Hepatocyte (in vitro differentiated cells): Measurements from ENCODE around the gene PTGES3L. TPM values are rescaled to one million over a fixed set of nuclear protein-coding genes. Genes with fewer than 3 reads are reported as not detected.

ENCODE experiments used
- DNase-seq: peaks from one replicate; pipeline ENCODE4 v3.0.0-alpha.2; 2016; ENCODE audit warnings: low spot score
- H2AFZ ChIP-seq: fragments of 200-600 bp; sonication (generic); 2 replicates; pipeline ENCODE4 v1.6.0; 2016; ENCODE audit warnings: antibody characterized with exemption, mild to moderate bottlenecking
- H3K27ac ChIP-seq: fragments of 200-600 bp; sonication (generic); 2 replicates; pipeline ENCODE4 v1.5.1; 2016; ENCODE audit warnings: mild to moderate bottlenecking
- H3K27me3 ChIP-seq: fragments of 200-600 bp; sonication (generic); 2 replicates; pipeline ENCODE4 v1.6.1; 2016
- H3K36me3 ChIP-seq: fragments of 200-600 bp; sonication (generic); replicated peaks from 2 replicates; pipeline ENCODE4 v1.5.1; 2016; ENCODE audit warnings: low read depth; ENCODE audit not compliant: insufficient read depth
- H3K4me1 ChIP-seq: fragments of 200-600 bp; sonication (generic); 2 replicates; pipeline ENCODE4 v1.5.1; 2016; ENCODE audit warnings: mild to moderate bottlenecking, moderate library complexity; ENCODE audit not compliant: insufficient read depth
- H3K4me2 ChIP-seq: fragments of 200-600 bp; sonication (generic); 2 replicates; pipeline ENCODE4 v1.6.0; 2016
- H3K4me3 ChIP-seq: fragments of 200-600 bp; sonication (generic); 2 replicates; pipeline ENCODE4 v1.5.1; 2016; ENCODE audit warnings: mild to moderate bottlenecking
- H3K79me2 ChIP-seq: fragments of 200-600 bp; sonication (generic); 2 replicates; pipeline ENCODE4 v1.6.0; 2017; ENCODE audit warnings: mild to moderate bottlenecking
- H3K9me2 ChIP-seq: fragments of 200-600 bp; sonication (generic); replicated peaks from 2 replicates; pipeline ENCODE4 v1.6.0; 2017; ENCODE audit warnings: mild to moderate bottlenecking; ENCODE audit not compliant: insufficient read depth
- H3K9me3 ChIP-seq: fragments of 200-600 bp; sonication (generic); 2 replicates; pipeline ENCODE4 v1.5.1; 2016; ENCODE audit warnings: low read depth, mild to moderate bottlenecking
- H4K20me1 ChIP-seq: fragments of 200-600 bp; sonication (generic); 2 replicates; pipeline ENCODE4 v1.6.0; 2016; ENCODE audit warnings: mild to moderate bottlenecking; ENCODE audit not compliant: insufficient read depth, poor library complexity, severe bottlenecking
- WGBS: methylation state at CpG from one replicate; pipeline ENCODE4 v1.1.6; 2016; ENCODE audit warnings: low lambda C conversion rate; ENCODE audit errors: missing lambda C conversion rate; 5-methylcytosine and 5-hydroxymethylcytosine counted together
- polyA plus RNA-seq: library from polyadenylated mRNA; unstranded; fragments of >200 nt; fragmentation: Nextera tagmentation; extraction: Ambion mirVana; gene quantifications from 2 replicates; pipeline ENCODE4 v1.2.1, GENCODE V29; 2016
- small RNA-seq: library from RNA; depleted of rRNA; stranded (forward); fragments of <200 nt; gene quantifications from one replicate; pipeline ENCODE3, GENCODE V24; 2014
- total RNA-seq: library from RNA; depleted of rRNA; stranded (reverse); fragments of >200 nt; gene quantifications from 2 replicates; pipeline ENCODE4 v1.2.3, GENCODE V29; 2014
- TF ChIP-seq, protein P1 (sequence below): fragments of 200-600 bp; sonication (generic); IDR thresholded peaks from 2 replicates; pipeline ENCODE4 v1.5.1; 2016; ENCODE audit warnings: antibody characterized with exemption, mild to moderate bottlenecking; ENCODE audit not compliant: poor library complexity

The PTGES3L gene
- total and polyA plus RNA-seq, 2 experiments from 2014 or later: 0.40 to 2.4 TPM

DNA sequence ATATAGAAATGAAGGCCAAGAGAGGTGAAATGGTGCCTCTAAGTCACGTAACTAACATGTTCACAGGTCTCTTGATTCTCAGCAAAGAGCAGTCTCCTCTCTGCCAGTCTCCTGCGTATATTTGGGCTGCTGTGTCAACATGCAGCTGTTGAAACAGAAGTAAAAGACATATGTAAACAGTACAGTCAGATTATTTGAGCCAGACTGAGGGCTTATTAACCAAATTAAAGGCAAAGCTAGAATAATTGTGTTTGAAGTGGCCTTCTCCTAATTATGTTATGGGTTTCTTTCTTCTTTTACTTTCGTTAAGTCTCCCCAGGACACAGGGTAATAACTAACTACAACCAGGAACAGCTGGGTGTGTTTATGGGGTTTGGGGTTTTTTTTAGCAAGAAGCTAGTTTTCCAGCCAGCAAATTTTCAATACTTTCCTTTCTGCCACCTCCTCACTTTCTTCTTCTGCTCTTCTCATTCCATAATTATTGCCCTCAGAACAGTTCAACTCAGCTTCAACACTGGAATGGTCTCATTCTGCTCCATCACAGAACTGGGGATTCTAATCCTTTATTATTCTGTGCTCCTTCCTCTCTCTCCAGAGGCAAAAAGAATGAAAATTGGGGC is 60.9 kb downstream of the PTGES3L start:
- Histone ChIP-seq H2AFZ (peak overlapping the region; percentile 11), H4K20me1 (no peaks in the 10 kb centered on the region), H3K27ac (no peak overlapping the region), H3K9me2 (no peaks in the 10 kb centered on the region), H3K9me3 (no peaks in the 10 kb centered on the region), H3K4me2 (peak overlapping the region; percentile 22), H3K79me2 (no peaks in the 10 kb centered on the region), H3K27me3 (peaks cover 8% of the 10 kb centered on the region), H3K4me1 (peaks cover 21% of the 10 kb centered on the region), H3K4me3 (no peak overlapping the region), H3K36me3 (no peaks in the 10 kb centered on the region)
- TF ChIP-seq, protein P1, sequence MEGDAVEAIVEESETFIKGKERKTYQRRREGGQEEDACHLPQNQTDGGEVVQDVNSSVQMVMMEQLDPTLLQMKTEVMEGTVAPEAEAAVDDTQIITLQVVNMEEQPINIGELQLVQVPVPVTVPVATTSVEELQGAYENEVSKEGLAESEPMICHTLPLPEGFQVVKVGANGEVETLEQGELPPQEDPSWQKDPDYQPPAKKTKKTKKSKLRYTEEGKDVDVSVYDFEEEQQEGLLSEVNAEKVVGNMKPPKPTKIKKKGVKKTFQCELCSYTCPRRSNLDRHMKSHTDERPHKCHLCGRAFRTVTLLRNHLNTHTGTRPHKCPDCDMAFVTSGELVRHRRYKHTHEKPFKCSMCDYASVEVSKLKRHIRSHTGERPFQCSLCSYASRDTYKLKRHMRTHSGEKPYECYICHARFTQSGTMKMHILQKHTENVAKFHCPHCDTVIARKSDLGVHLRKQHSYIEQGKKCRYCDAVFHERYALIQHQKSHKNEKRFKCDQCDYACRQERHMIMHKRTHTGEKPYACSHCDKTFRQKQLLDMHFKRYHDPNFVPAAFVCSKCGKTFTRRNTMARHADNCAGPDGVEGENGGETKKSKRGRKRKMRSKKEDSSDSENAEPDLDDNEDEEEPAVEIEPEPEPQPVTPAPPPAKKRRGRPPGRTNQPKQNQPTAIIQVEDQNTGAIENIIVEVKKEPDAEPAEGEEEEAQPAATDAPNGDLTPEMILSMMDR: no peak
- DNase-seq: no peak
- WGBS: 27% methylated on average over 3 of the region's 3 CpGs

Small RNA genes within 50 kb of the gene (small RNA-seq; reads per million reads assigned to genes)
- gene AARSD1 (not detected), gene RF00561 (not detected)

Other genes with a start within 250 kb of the PTGES3L start
- 12.5 and 22.5 TPM in 2 replicates for gene EZH1, start 235.0 kb downstream of the PTGES3L start, total RNA-seq
- 9.5 and 18.4 TPM in 2 replicates for gene EZH1, start 235.0 kb downstream of the PTGES3L start, polyA plus RNA-seq
- gene RAMP2, start 218.9 kb downstream of the PTGES3L start, total RNA-seq: 8.7 and 13.1 TPM in 2 replicates
- gene RAMP2, start 218.9 kb downstream of the PTGES3L start, polyA plus RNA-seq: 48.7 and 62.3 TPM in 2 replicates
- 89.9 and 107 TPM in 2 replicates for gene VPS25, start 206.6 kb downstream of the PTGES3L start, total RNA-seq
- gene VPS25, start 206.6 kb downstream of the PTGES3L start, polyA plus RNA-seq: 121 and 125 TPM in 2 replicates
- 1.0 and 1.5 TPM in 2 replicates for gene WNK4, start 199.5 kb downstream of the PTGES3L start, total RNA-seq
- 1.7 and 2.2 TPM in 2 replicates for gene WNK4, start 199.5 kb downstream of the PTGES3L start, polyA plus RNA-seq
- gene COA3, start 181.4 kb downstream of the PTGES3L start, total RNA-seq: 117 and 133 TPM in 2 replicates
- gene COA3, start 181.4 kb downstream of the PTGES3L start, polyA plus RNA-seq: 219 and 252 TPM in 2 replicates
- 0.08 and 1.2 TPM in 2 replicates for gene CNTD1, start 181.2 kb downstream of the PTGES3L start, total RNA-seq
- gene CNTD1, start 181.2 kb downstream of the PTGES3L start, polyA plus RNA-seq: 1.5 and 2.4 TPM in 2 replicates
- gene BECN1, start 155.8 kb downstream of the PTGES3L start, total RNA-seq: 68.7 and 73.4 TPM in 2 replicates
- gene BECN1, start 155.8 kb downstream of the PTGES3L start, polyA plus RNA-seq: 70.4 and 75.2 TPM in 2 replicates
- gene PSME3, start 146.7 kb downstream of the PTGES3L start, total RNA-seq: 86.4 and 89.0 TPM in 2 replicates
- gene PSME3, start 146.7 kb downstream of the PTGES3L start, polyA plus RNA-seq: 99.4 and 99.5 TPM in 2 replicates
- gene AOC2, start 135.5 kb downstream of the PTGES3L start, total RNA-seq: 0.92 and 1.1 TPM in 2 replicates
- 1.3 and 2.2 TPM in 2 replicates for gene AOC2, start 135.5 kb downstream of the PTGES3L start, polyA plus RNA-seq
- gene AOC3, start 128.9 kb downstream of the PTGES3L start, total RNA-seq: 1.0 and 1.9 TPM in 2 replicates
- 2.3 and 2.5 TPM in 2 replicates for gene AOC3, start 128.9 kb downstream of the PTGES3L start, polyA plus RNA-seq
- 14.2 and 18.2 TPM in 2 replicates for gene G6PC1, start 79.3 kb downstream of the PTGES3L start, total RNA-seq
- 8.2 and 24.2 TPM in 2 replicates for gene G6PC1, start 79.3 kb downstream of the PTGES3L start, polyA plus RNA-seq
- 16.9 and 25.8 TPM in 2 replicates for gene AARSD1, start 15.6 kb downstream of the PTGES3L start, total RNA-seq
- 41.0 and 50.5 TPM in 2 replicates for gene AARSD1, start 15.6 kb downstream of the PTGES3L start, polyA plus RNA-seq
- gene RUNDC1, start 485 bp upstream of the PTGES3L start, total RNA-seq: 8.0 and 11.4 TPM in 2 replicates
- 19.6 and 20.3 TPM in 2 replicates for gene RUNDC1, start 485 bp upstream of the PTGES3L start, polyA plus RNA-seq
- 1,020 and 1,179 TPM in 2 replicates for gene RPL27, start 18.3 kb upstream of the PTGES3L start, total RNA-seq
- gene RPL27, start 18.3 kb upstream of the PTGES3L start, polyA plus RNA-seq: 580 and 602 TPM in 2 replicates
- 14.4 and 18.4 TPM in 2 replicates for gene IFI35, start 26.7 kb upstream of the PTGES3L start, total RNA-seq
- 27.5 and 37.8 TPM in 2 replicates for gene IFI35, start 26.7 kb upstream of the PTGES3L start, polyA plus RNA-seq
- gene VAT1, start 42.3 kb upstream of the PTGES3L start, total RNA-seq: 181 and 207 TPM in 2 replicates
- gene VAT1, start 42.3 kb upstream of the PTGES3L start, polyA plus RNA-seq: 219 and 251 TPM in 2 replicates
- 4.6 and 6.3 TPM in 2 replicates for gene RND2, start 45.2 kb upstream of the PTGES3L start, total RNA-seq
- gene RND2, start 45.2 kb upstream of the PTGES3L start, polyA plus RNA-seq: 2.6 and 3.2 TPM in 2 replicates
- gene BRCA1, start 145.3 kb upstream of the PTGES3L start, total RNA-seq: 4.8 and 8.0 TPM in 2 replicates
- 6.2 and 7.0 TPM in 2 replicates for gene BRCA1, start 145.3 kb upstream of the PTGES3L start, polyA plus RNA-seq
- gene NBR1, start 191.1 kb upstream of the PTGES3L start, total RNA-seq: 82.4 and 82.7 TPM in 2 replicates
- 37.6 and 37.7 TPM in 2 replicates for gene NBR1, start 191.1 kb upstream of the PTGES3L start, polyA plus RNA-seq
- 6.7 and 11.4 TPM in 2 replicates for gene TMEM106A, start 231.8 kb upstream of the PTGES3L start, total RNA-seq
- gene TMEM106A, start 231.8 kb upstream of the PTGES3L start, polyA plus RNA-seq: 7.2 and 8.4 TPM in 2 replicates
- not detected in 2 replicates for gene CCDC200, start 248.5 kb upstream of the PTGES3L start, total RNA-seq
- 2.8 and 3.2 TPM in 2 replicates for gene CCDC200, start 248.5 kb upstream of the PTGES3L start, polyA plus RNA-seq